PFSK-1 (cell line): Measurements from ENCODE around the gene CEP55.

ENCODE experiments used
- FOXP2 ChIP-seq: optimal IDR thresholded peaks from 2 replicates; pipeline ENCODE3; 2011; ENCODE audit warnings: borderline replicate concordance, control low read depth, inconsistent platforms; ENCODE audit not compliant: insufficient read depth; ENCODE audit errors: extremely low read length, extremely low read depth
- POLR2AphosphoS5 ChIP-seq: IDR thresholded peaks from 2 replicates; pipeline ENCODE4 v1.6.1; 2012; ENCODE audit warnings: low read depth, mild to moderate bottlenecking, control low read depth, low read length, moderate library complexity
- REST ChIP-seq, 2 experiments: IDR thresholded peaks; 2 replicates each; pipeline versions ENCODE4 v1.6.1 to v1.8.0; 2011 to 2012; ENCODE audit warnings: low read depth in 2 of 2, low read length in 2 of 2, control low read depth in 1 of 2, inconsistent platforms in 1 of 2, mild to moderate bottlenecking in 1 of 2, moderate library complexity in 1 of 2; ENCODE audit not compliant: insufficient read depth in 1 of 2
- SIN3A ChIP-seq: IDR thresholded peaks from 2 replicates; pipeline ENCODE4 v1.6.1; 2012; ENCODE audit warnings: mild to moderate bottlenecking, low read length, moderate library complexity, borderline replicate concordance; ENCODE audit not compliant: insufficient read depth
- TAF1 ChIP-seq: IDR thresholded peaks from 2 replicates; pipeline ENCODE4 v1.6.1; 2012; ENCODE audit warnings: low read length, control low read depth, borderline replicate concordance; ENCODE audit not compliant: insufficient read depth

Gene CEP55

DNA sequence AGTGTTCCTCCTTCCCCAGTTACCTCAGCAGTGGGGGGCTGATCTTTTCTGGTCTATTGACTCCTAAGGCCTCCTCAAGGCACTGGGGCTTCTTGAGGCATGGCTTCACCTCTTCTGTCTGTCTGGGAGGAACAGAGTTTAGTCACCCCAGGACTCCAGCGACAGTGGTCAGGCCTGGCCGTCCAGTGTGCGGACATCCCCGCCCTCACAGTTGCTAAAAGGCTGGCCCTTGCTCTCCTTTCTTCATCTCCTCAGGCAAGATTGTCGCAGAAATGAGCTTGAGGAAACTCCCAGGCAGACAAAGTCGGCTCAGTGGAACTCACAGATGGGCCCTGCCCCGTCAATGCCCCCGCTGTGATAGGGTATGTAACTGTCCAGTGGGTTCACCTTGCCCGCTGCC is 63.1 kb downstream of the CEP55 start:
- TF ChIP-seq REST (IDR thresholded peaks at IDR 0.05; ENCODE audit: insufficient read depth in 1 of 2, low read depth in 2 of 2, low read length in 2 of 2) (no peak), SIN3A (no peak), FOXP2 (no peak), POLR2AphosphoS5 (no peak), TAF1 (no peak)

GRCh38 chr10:93560541-93560940 is 64.1 kb downstream of the CEP55 start:
- TF ChIP-seq POLR2AphosphoS5 (no peak), FOXP2 (no peak), REST (IDR thresholded peaks at IDR 0.05; ENCODE audit: insufficient read depth in 1 of 2, low read depth in 2 of 2, low read length in 2 of 2) (no peak)

- no peak for TF ChIP-seq SIN3A
- no peak for TF ChIP-seq POLR2AphosphoS5
- TF ChIP-seq FOXP2, result no peak
- TF ChIP-seq TAF1, result no peak
- no peak for TF ChIP-seq REST (IDR thresholded peaks at IDR 0.05; ENCODE audit: insufficient read depth in 1 of 2, low read depth in 2 of 2, low read length in 2 of 2)
Observed at GRCh38 chr10:93565446-93565845, 69.0 kb downstream of the CEP55 start.

GRCh38 chr10:93566435-93567276 is 70.2 kb downstream of the CEP55 start, which contains the start of gene FFAR4:
FFAR4 (plus strand) TSS chr10:93566665; CDS start chr10:93566721, 56 bp downstream.
- TF ChIP-seq TAF1 (no peak), FOXP2 (no peak), REST (IDR thresholded peaks at IDR 0.05; ENCODE audit: insufficient read depth in 1 of 2, low read depth in 2 of 2, low read length in 2 of 2) (no peak), SIN3A (no peak), POLR2AphosphoS5 (no peak)
